Cardiac muscle cell (in vitro differentiated cells and primary cell): Measurements from ENCODE around the gene MPPE1. TPM values are rescaled to one million over a fixed set of nuclear protein-coding genes. Genes with fewer than 3 reads are reported as not detected.

ENCODE experiments used
- DNase-seq, 2 donors: peaks; one replicate each; pipeline versions ENCODE4 v3.0.0 to v3.0.0-alpha.2; 2010 to 2017; ENCODE audit warnings: low read depth in 1 of 2, low spot score in 1 of 2
- H3K27ac ChIP-seq: fragments of 200-600 bp; sonication (generic); 2 replicates; pipeline ENCODE4 v1.5.1; 2016
- H3K27me3 ChIP-seq: fragments of 200-600 bp; sonication (generic); 2 replicates; pipeline ENCODE4 v1.6.0; 2016; ENCODE audit warnings: control low read depth
- H3K36me3 ChIP-seq: fragments of 200-600 bp; sonication (generic); 2 replicates; pipeline ENCODE4 v1.5.1; 2016; ENCODE audit warnings: control low read depth
- H3K4me1 ChIP-seq: fragments of 200-600 bp; sonication (generic); 2 replicates; pipeline ENCODE4 v1.8.1; 2017; ENCODE audit warnings: low read depth, mild to moderate bottlenecking, mixed run types
- H3K4me3 ChIP-seq: fragments of 200-600 bp; sonication (generic); 2 replicates; pipeline ENCODE4 v1.5.1; 2016; ENCODE audit warnings: mild to moderate bottlenecking
- H3K9me3 ChIP-seq: fragments of 200-600 bp; sonication (generic); 2 replicates; pipeline ENCODE4 v1.5.1; 2017; ENCODE audit warnings: low read depth, mild to moderate bottlenecking, control low read depth
- polyA plus RNA-seq: library from polyadenylated mRNA; unstranded; fragments of >200 nt; fragmentation: Nextera tagmentation; extraction: Ambion mirVana; gene quantifications from 2 replicates; pipeline ENCODE4 v1.2.1, GENCODE V29; 2016
- total RNA-seq: library from RNA; depleted of rRNA; stranded (reverse); fragments of >200 nt; gene quantifications from 2 replicates; pipeline ENCODE4 v1.2.3, GENCODE V29; 2016
- TF ChIP-seq, protein P1 (sequence below): IDR thresholded peaks from 2 replicates; pipeline ENCODE4 v1.5.1; 2012; ENCODE audit warnings: low read depth, mild to moderate bottlenecking, low read length

The MPPE1 gene
- total and polyA plus RNA-seq, 2 experiments from 2014 or later, result 14.0 to 44.1 TPM

DNA sequence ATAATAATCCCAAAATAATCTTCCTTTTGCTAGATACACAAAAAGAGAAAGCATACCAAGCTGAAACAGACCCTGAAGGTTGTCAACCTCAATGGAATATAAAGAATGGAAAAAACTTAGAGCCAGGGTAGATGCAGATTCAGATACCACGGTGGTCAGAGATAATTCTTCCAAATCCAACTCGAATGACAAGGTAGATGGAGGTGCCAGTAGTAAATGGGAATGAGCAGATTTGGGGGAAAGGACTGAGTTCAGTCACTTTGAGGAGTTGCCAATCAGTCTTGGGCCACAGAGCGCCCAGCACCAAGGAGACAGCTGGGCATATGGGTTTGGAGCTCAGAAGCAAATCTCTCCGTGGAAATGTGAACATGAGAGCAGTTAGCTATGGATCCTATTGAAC is 60.3 kb downstream of the MPPE1 start:
- Histone ChIP-seq H3K27ac (no peak overlapping the region), H3K4me3 (no peak overlapping the region), H3K36me3 (no peaks in the 10 kb centered on the region), H3K9me3 (no peaks in the 10 kb centered on the region), H3K27me3 (no peaks in the 10 kb centered on the region), H3K4me1 (peaks cover 4% of the 10 kb centered on the region)
- no peak for DNase-seq
- TF ChIP-seq, protein P1, sequence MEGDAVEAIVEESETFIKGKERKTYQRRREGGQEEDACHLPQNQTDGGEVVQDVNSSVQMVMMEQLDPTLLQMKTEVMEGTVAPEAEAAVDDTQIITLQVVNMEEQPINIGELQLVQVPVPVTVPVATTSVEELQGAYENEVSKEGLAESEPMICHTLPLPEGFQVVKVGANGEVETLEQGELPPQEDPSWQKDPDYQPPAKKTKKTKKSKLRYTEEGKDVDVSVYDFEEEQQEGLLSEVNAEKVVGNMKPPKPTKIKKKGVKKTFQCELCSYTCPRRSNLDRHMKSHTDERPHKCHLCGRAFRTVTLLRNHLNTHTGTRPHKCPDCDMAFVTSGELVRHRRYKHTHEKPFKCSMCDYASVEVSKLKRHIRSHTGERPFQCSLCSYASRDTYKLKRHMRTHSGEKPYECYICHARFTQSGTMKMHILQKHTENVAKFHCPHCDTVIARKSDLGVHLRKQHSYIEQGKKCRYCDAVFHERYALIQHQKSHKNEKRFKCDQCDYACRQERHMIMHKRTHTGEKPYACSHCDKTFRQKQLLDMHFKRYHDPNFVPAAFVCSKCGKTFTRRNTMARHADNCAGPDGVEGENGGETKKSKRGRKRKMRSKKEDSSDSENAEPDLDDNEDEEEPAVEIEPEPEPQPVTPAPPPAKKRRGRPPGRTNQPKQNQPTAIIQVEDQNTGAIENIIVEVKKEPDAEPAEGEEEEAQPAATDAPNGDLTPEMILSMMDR, result no peak

DNA sequence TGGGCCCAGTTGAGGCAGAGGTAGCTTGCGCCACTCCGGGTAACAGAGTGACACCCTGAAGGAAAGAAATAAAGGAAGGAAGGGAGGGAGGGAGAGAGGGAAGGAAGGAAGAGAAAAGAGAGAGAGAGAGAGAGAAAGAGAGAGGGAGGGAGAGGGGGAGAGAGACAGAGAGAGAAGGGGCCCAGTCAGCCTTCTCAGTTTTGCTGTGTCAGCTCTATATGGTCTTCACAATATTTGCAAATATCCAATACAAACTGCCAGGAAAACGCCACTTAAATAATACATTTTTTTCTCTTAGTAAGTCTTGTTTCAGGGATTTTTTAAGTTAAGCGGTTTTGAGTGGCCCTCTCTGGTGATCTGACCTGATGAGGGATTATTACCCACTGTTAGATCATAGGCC is 62.5 kb downstream of the MPPE1 start:
- no peaks in the 10 kb centered on the region for H3K4me1 ChIP-seq
- H3K27me3 ChIP-seq, result no peaks in the 10 kb centered on the region
- no peaks in the 10 kb centered on the region for H3K9me3 ChIP-seq
- H3K36me3 ChIP-seq, result no peaks in the 10 kb centered on the region
- no peak for DNase-seq
- no peak overlapping the region for H3K4me3 ChIP-seq
- H3K27ac ChIP-seq, result no peak overlapping the region
- TF ChIP-seq, protein P1, result no peak

DNA sequence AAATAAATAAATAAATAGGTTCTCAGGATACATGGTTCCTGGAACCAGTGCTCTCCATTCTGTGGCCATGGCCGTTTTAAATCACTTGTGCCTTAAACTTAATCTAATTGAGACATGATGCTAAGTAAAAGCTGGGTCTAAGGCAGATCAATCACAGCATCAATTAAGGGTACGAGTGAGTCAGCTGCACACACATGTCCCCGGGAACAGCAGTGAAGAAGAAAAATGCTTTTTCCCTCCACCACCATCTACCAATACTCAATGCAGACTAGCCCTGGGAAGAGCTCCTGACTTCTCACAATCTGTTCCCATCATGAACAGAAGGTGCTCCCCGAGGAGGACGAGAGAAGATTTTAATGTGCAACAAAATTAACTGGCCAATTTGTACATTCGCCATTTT is 63.7 kb downstream of the MPPE1 start:
- Histone ChIP-seq H3K4me1 (peaks cover 9% of the 10 kb centered on the region), H3K27ac (no peak overlapping the region), H3K27me3 (no peaks in the 10 kb centered on the region), H3K9me3 (no peaks in the 10 kb centered on the region), H3K4me3 (no peak overlapping the region), H3K36me3 (no peaks in the 10 kb centered on the region)
- TF ChIP-seq, protein P1, result no peak
- no peak for DNase-seq

DNA sequence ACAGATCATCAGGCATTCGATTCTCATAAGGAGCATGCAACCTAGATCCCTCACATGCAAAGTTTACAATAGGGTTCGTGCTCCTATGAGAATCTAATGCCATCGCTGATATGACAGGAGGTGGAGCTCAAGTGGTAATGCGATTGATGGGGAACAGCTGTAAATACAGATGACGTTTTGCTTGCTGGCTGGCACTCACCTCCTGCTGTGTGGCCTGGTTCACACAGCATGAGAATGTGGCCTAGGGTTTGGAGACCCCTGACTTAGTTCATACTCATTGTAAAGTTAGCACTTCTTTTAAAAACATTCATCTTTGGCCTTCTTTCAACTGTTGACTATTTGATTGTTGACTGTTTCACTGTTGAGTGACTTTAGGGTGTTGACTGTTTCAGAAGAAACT is 65.6 kb downstream of the MPPE1 start:
- DNase-seq, result no peak
- H3K4me3 ChIP-seq, result no peak overlapping the region
- no peak overlapping the region for H3K27ac ChIP-seq
- no peaks in the 10 kb centered on the region for H3K9me3 ChIP-seq
- H3K4me1 ChIP-seq, result peaks cover 9% of the 10 kb centered on the region
- no peaks in the 10 kb centered on the region for H3K27me3 ChIP-seq
- TF ChIP-seq, protein P1, result no peak
- no peaks in the 10 kb centered on the region for H3K36me3 ChIP-seq

DNA sequence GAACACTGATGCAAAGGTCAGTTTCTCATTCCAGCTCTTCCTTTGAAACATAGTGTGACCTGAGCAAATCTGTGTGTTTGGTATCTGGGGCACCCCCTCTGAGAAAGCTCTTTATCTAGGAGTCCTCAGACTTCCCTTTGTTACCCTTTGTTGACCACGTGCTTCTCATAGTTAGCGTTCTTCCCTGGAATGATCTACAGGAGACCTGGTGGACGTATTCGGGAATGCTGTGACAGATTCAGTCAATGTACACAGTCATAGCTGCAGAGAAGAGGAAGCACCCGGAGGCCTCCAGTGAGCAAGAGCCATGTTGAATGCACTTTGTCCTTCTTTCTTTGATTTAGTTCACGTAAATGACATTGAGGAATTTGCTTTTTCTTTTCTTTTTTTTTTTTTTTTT is 67.6 kb downstream of the MPPE1 start:
- Histone ChIP-seq H3K4me3 (no peak overlapping the region), H3K4me1 (peaks cover 9% of the 10 kb centered on the region), H3K27me3 (no peaks in the 10 kb centered on the region), H3K27ac (no peak overlapping the region), H3K9me3 (no peaks in the 10 kb centered on the region), H3K36me3 (no peaks in the 10 kb centered on the region)
- TF ChIP-seq, protein P1, result no peak
- peak in 1 of 2 donors; percentile 12 for DNase-seq

DNA sequence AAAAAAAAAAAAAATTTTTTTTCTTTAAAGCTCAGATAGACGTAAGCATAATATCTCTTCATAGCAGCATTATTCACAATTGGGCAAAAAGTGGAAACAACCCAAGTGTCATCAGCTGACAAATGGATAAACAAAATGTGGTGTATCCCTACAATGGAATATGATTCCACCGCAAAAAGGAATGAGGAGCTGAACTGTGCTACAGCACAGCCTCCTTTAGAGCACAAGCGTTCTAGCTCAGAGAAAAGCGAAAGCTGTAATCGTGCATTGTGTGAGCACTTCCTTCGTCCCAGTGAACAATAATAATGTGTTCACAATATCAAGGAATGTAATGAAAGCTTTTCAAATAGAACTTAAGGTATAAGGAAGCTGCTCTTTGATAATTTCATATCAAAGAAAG is 68.6 kb downstream of the MPPE1 start:
- Histone ChIP-seq H3K9me3 (no peaks in the 10 kb centered on the region), H3K27ac (no peak overlapping the region)
- TF ChIP-seq, protein P1, result no peak

More for the DNA sequence above, 68.6 kb downstream of the MPPE1 start:
- Histone ChIP-seq H3K36me3 (no peaks in the 10 kb centered on the region), H3K4me1 (peaks cover 11% of the 10 kb centered on the region), H3K27me3 (no peaks in the 10 kb centered on the region), H3K4me3 (no peak overlapping the region)
- DNase-seq, result no peak
